HEK293 (cell line): ENCODE results near the gene ASCC3.

Experiments used
- GLI4 ChIP-seq: fragments of 450-650 bp; formaldehyde crosslinking; IDR thresholded peaks from 2 replicates; pipeline ENCODE4 v1.5.1; 2016; ENCODE audit warnings: missing biosample characterization, missing genetic modification characterization
- ZNF24 ChIP-seq: fragments of 450-650 bp; formaldehyde crosslinking; IDR thresholded peaks from 2 replicates; pipeline ENCODE4 v1.5.1; 2016; ENCODE audit warnings: missing biosample characterization, missing genetic modification characterization
- TF ChIP-seq, protein P1 (sequence below): fragments of 450-650 bp; formaldehyde crosslinking; IDR thresholded peaks from 2 replicates; pipeline ENCODE4 v1.5.1; 2016; ENCODE audit warnings: missing biosample characterization, missing genetic modification characterization
- TF ChIP-seq, protein P2 (sequence below): IDR thresholded peaks from 2 replicates; pipeline ENCODE4 v1.6.1; 2011; ENCODE audit warnings: mild to moderate bottlenecking, low read depth, low read length, borderline replicate concordance

DNA sequence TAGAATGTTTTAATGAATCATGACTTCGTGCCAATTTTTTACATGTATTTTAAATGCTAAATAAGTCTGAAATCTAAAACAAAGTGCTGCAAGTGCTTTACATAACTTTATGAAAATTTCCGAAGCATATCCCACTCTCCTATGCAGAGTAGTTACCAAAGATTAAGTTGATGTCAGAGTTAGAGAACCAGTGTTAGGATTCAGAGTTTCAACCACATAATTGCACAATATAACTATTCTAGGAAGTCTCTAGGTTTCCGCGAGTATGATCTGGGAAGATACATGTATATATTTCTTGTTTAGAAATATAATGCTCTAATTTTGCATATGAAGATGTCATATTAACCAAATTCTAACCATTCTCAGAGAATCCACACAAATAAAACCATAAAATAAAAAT lies 74.8 kb downstream of the ASCC3 start:
- TF ChIP-seq ZNF24 (tag by site-specific recombination) (no peak), GLI4 (tag by site-specific recombination) (no peak)
- TF ChIP-seq, protein P1, sequence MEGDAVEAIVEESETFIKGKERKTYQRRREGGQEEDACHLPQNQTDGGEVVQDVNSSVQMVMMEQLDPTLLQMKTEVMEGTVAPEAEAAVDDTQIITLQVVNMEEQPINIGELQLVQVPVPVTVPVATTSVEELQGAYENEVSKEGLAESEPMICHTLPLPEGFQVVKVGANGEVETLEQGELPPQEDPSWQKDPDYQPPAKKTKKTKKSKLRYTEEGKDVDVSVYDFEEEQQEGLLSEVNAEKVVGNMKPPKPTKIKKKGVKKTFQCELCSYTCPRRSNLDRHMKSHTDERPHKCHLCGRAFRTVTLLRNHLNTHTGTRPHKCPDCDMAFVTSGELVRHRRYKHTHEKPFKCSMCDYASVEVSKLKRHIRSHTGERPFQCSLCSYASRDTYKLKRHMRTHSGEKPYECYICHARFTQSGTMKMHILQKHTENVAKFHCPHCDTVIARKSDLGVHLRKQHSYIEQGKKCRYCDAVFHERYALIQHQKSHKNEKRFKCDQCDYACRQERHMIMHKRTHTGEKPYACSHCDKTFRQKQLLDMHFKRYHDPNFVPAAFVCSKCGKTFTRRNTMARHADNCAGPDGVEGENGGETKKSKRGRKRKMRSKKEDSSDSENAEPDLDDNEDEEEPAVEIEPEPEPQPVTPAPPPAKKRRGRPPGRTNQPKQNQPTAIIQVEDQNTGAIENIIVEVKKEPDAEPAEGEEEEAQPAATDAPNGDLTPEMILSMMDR (tag by site-specific recombination) = no peak
- TF ChIP-seq, protein P2, sequence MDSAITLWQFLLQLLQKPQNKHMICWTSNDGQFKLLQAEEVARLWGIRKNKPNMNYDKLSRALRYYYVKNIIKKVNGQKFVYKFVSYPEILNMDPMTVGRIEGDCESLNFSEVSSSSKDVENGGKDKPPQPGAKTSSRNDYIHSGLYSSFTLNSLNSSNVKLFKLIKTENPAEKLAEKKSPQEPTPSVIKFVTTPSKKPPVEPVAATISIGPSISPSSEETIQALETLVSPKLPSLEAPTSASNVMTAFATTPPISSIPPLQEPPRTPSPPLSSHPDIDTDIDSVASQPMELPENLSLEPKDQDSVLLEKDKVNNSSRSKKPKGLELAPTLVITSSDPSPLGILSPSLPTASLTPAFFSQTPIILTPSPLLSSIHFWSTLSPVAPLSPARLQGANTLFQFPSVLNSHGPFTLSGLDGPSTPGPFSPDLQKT = no peak
